GM19238 (cell line): ENCODE results near the gene FH.

ENCODE experiments used
- DNase-seq: peaks from one replicate; pipeline ENCODE4 v3.0.0; 2011; ENCODE audit warnings: low spot score; ENCODE audit not compliant: insufficient read length

The FH gene

DNA sequence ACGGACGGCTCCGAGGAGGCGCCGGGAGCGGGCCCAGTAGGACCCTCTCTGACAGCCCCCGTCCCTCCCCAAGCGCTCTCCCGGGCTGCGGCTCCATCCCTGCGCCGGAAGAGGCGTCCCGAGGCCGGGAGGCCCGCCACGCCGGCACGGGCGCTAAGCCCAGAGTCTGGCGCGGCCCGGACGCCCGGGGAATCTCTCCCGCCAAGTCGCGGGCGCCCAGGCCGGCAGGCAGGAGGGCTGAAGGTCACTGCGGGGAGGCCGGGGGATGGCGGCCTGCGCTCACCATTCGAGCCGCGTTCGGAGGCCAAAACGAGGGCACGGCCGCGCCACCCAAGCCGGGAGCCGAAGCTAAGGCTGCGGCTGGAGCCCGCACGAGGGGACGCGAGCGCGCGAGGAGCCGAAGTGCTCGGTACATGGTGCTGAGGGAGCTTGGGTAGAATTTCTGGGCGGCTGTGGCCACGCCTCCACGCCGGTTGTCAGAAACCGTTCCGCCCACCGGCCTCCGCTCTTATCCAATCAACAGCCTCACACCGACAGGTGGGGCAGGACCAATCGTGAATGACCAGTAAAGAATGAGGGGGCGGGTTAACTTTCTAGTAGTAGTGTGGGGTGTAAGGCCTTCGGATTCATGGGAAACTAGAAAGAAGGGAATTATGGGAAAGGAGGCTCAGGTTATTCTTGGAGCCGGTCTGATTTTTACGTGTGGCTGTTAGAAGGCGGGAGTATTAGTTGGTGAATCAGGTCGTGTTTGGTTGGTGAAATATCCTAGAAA is at the start of gene FH:
Gene FH, minus strand, starts transcription at position 448 of the 772 bp plus-strand sequence. Its CDS starts 33 bp downstream, at position 415.
- DNase-seq: peak; percentile 52

DNA sequence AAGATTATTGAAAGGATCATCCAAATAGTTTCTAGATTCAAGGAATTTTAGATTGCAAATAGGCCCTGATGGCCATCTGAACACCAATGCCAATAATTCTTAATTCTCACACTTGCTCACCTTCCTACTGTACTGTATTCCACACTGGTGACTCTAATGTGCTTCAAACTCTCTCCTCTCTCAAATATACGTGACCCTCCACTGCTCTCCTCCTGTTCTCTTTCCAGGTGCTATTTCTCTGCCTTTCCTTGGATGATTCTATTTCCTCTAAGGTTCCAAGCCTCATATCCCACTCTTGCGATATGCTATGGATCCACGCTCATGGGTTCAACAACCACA is 41.3 kb upstream of the FH start:
- no peak for DNase-seq

DNA sequence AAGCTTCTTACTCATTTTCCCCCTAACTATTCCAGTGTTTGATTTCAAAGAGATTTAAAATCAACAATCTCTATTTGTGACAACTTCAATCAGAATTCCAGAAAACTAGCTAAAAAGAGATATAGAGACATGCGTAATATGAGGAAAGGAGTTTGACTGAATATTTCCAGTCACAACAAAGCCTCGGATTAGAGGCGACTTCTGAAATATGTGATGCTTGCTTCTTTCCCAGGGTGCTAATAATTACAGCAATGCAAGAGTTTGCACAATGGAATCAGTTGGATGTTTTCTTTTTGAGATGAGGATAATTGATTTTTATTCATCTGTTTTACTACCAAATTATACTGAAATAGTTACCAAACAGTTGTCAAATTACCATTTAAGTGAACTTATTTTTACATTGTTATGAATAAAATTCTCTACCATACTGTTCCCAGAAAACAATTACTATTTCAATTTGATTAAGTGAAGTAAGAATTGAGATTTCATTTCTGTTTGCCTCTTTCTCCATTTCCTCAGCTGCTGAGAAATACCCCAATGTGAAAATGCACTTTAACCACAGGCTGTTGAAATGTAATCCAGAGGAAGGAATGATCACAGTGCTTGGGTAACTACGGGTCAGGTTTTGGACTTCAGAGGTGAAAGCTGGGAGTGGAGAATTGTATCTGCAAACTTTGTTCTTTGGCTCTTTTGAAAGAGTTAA is 40.7 kb upstream of the FH start:
- DNase-seq: no peak

DNA sequence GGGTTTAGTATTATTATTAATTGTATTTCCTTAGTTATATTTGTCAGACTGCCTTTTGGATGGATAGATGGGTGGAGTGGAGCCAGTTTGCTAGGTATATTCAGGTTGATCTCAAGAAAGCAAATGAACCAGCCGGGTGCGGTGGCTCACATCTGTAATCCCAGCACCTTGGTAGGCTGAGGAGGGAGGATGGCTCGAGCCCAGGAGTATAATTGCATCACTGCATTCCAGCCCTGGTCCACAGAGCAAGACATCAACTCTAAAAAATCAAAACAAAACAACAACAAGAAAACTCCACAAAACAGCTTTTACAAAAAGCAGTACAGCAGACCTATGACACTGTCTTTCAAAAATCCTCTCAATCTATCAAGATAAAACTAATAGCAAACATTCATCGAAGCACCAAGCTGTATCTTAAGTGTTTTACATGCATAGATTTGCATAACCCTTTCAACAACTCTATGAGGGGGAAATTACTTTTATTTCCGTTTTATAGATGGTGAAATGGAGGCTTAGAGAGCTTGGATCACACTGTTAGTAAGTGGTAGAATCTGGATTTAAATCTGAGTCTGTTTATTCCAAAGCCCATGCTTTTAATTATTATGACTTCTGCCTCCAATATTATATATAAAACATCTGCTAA is 38.1 kb upstream of the FH start:
- no peak for DNase-seq

DNA sequence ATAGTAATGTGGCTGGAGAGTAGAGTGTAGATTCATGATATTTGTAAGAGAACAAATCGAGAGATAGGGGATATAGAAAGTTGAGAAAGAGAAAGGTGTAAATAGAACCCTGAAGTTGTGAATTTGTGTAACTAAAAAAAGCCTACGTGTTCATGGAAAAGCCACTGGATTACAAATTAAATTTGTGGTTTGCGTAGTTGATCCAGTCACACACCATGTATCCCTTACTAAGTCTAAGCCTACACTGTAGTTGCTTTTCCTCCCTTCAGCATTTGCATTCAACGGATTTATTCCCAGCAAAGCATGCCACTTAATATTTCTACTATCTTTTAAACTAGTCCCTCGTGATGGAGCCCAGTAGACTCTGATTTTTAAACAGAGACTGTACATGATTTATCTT is 37.5 kb upstream of the FH start:
- DNase-seq: no peak

DNA sequence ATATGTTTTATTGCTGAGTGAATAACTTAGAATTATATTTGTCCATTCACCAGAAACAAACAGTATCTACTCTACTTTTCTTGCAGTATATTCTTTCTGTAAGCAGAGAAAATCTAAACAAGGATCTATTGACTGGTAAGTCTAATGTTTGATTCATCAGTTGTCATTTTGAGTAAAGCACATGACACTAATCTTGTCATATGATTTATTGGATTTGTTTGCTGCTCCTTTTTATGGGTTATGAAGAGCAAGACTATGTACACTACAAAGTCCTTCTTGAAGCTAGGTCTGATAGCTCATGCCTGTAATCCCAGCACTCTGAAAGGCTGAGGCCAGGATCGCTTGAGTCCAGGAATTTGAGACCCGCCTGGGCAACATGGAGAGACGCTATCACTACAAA is 36.0 kb upstream of the FH start:
- DNase-seq: no peak

DNA sequence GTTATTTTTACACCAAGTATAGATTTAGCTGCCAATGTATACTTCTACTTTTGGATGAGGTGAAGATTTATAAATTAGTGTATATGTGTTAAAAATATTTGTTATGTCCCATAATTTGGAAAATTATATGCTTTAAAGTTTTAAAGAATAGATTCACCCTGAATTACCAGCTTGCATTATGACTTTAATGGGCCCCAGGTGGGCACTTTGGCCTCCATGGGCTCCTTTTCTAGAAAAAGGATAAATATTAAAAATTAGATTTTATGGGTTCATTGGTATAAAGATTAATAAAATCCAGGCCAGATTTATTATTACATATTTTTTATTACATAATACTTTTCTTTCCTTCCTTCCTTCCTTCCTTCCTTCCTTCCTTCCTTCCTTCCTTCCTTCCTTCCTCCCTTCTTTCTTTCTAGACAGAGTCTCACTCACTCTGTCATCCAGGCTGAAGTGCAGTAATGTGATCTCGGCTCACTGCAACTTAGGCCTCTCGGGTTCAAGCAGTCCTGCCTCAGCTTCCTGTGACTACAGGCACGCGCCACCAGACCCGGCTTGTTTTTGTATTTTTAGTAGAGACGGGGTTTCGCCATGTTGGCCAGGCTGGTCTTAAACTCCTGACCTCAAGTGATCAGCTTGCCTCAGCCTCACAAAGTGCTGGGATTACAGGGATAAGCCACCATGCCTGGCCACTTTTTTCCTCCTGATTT is 34.5 kb upstream of the FH start:
- DNase-seq: no peak

DNA sequence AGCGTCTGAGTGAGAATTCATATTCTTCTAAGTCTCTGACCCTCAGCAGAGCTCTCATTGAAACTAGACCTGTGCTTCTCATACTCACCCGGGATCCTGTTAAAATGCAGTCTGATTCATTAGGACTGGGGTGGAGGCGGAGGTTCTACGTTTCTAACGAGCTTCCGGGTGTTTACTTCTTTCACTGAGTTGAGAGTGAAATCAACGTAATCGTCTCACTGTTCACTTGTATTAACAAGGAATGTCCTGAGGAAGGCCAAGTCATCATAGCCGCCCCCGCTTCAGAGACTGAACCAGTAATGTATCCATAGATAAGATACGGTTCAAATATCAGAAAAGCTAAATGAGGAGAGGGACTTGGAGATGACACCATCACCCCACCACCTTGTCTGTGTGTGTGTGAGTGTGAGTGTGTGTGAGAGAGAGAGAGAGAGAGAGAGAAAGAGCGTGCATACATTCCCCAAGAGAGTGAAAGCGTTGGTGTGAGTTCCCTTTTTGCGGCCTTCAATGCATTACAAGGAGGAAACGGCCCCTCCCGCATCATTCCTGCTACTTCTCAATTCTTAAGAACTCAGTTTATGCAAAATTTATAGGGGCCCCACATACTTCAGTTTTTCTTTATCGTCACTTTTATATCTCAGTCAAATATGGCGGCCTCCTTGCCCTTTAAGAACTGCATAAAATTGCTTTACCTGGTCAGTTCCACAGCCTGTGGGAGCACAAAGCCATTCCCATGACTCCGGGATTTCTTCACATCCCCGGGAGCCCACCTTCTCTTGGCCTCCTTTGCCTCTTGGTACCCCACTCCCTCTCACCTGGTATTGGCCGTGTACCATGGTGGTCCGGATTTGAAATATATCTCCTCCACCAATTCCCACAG is 32.4 kb upstream of the FH start:
- no peak for DNase-seq

DNA sequence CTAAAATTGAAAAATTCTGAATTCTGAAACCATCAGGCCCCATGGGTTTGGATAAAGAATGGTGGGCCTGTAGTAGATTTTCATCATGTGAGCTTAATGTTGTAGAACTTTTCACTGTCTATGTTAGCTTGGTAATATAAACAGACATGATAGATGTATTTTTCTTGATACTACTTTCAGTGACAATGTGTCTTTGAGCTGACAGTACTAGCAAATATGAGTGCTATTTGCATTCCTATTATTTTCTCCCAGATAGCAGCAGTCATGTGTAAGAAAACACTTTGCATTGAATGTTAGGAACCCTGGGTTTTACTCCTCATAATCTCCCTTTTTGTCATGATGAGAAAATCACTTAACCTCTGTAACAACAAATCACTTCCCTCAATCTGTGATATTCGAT is 30.8 kb upstream of the FH start:
- DNase-seq: no peak

DNA sequence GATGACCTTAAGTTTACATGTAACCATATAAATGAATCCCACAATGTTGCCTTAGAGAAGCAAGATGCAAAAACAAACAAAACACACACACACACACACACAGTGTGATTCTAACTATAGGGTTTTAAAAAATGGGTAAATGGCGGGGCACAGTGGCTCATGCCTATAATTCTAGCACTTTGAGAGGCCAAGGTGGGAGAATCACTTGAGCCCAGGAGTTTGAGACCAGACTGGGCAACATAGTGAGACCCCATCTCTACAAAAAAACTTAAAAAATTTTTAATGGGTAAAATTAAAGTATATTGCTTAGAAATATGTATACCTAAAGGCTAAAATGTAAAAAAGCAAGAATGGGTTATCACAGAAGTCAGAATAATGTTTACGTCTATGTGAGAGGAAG is 28.5 kb upstream of the FH start:
- no peak for DNase-seq

DNA sequence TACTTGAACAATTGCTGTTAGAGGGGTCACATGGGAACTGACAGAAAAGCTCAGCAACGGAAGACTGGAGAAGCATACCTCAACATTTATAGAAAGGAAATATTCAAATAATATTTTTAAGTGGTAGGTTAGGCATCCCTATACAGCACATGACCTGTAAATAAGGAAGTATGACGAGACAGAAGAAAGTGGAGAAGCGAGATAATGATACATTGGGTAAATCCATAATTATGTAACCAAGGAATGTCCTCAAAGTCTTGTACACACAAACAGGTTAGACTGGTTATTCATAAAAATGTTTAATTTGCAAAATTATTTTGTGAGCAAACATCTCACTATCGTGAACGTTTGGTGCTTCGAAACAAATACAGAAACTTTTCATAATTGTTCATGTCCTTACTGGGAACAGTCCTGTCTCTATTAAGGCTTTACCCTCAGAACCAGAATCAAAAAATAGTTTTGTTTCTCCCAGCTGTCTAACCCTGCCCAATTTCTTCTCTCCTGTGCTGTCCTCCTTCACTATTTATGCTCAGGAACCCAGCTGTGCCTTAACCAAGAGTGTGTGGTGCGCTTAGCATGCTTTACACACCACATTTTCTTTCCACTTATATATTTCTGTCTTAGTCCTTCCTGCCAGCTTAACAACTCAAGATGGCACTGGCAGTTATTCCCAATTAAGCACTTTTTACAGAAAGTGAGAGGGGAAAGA is 22.8 kb upstream of the FH start:
- no peak for DNase-seq

DNA sequence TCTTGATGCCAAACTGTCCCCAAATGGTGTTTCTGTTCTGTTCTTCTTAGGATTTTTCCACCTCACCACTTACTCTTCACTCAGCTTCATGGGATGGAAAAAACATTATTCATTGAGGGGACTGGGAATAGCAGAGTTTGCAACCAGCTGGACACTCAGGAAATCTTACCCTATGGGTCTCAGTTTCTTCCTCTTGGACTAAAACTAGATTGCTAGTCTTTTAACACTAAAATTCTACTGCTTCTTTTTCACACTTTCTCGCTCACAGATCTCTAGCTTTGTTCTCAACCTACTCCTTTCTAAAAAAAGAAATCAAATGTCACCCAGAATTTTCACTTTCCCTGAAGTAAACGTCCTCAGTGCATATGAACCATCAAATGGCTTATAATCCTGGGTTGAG is 17.4 kb upstream of the FH start:
- DNase-seq: no peak

DNA sequence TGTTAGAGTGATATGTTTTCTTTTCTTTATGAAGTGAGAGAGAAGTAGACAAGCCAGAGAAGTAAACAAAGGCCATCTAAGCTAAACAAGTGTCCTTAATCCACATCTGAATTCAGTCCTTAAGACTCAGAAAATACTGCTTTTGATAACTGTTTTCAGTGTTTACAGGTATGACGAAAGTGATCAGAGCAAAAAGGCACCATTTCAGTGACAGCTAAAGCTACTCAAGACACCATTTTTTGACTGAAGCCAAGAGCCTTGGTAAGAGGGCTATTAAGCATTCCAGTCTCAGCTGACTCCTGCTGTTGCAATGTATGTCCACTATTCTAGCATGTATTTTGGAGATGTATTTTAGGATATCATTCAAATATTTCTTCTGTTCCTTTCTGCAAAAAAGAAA is 16.7 kb upstream of the FH start:
- no peak for DNase-seq

DNA sequence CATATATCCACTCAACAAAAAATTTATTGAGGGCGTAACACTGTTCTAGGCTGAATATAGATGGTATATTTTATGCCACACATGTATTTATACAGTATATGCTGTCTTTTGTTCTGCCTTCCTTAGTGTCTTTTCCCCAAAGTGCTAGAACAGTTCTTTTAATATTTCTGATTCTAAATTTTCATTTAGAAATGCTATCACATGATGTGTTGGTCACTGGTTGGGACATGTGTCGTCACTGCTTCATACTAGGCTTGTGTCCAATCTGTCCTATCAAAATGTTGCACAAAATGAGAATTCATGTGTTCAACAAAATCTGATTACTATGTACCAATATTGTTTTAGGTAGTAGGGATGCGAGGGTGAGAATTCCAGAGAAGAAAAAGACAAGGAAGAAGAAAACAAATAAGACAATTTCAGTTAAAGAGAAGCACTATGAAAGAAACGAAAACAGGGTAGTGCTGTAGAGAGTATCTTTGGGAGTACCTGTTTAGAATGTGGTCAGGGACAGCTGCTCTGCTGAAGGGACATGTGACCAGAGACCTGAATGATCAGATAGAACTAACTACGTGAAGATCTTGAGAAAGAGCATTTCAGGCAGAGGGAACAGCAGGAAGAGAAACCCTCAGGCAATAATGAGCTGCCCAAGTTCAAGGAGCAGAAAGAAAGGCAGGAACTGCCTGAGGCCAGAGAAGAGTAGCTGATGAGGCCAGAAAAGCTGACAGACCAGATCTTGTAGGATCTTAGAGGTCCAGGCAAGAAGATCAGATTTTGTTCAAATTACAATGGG is 14.0 kb upstream of the FH start:
- no peak for DNase-seq

DNA sequence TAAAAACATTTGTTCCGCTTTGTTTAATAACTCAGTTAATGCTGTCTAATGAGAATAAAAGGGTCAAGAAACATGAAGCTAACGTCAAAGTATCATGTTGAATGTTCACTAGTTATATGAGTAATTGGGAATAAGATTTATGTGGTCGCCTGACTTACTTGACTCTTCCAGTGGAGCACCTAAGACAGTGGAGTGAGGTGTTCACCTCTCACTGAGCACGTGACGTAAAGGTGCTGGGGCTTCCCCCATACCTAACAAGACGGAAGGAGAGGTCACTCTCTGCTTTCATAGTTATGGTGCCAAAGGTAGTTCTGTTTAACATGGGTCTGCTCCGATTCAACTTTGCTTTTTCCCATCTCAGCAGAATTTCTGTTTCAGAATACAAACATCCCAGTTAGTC is 13.3 kb upstream of the FH start:
- no peak for DNase-seq

DNA sequence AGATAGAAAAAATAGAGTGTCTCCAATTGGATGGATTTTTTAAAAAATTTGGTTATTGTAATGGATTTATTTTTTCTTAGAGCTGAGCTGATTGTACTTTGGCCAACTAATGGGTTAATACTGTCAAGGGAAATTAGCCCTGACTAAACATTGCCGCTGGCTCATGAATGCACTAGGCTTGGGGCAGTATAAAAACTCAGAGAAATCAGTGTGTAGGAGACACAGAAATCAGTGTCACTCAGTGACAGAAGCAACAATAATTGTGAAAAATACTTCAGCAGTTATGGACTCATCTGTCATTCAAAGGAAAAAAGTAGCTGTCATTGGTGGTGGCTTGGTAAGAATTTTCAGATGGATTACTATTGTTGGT is 12.6 kb upstream of the FH start, which contains the start of gene KMO:
Gene KMO, plus strand, starts transcription at position 217 of the 370 bp plus-strand sequence. Its CDS starts 67 bp downstream, at position 284.
- no peak for DNase-seq

DNA sequence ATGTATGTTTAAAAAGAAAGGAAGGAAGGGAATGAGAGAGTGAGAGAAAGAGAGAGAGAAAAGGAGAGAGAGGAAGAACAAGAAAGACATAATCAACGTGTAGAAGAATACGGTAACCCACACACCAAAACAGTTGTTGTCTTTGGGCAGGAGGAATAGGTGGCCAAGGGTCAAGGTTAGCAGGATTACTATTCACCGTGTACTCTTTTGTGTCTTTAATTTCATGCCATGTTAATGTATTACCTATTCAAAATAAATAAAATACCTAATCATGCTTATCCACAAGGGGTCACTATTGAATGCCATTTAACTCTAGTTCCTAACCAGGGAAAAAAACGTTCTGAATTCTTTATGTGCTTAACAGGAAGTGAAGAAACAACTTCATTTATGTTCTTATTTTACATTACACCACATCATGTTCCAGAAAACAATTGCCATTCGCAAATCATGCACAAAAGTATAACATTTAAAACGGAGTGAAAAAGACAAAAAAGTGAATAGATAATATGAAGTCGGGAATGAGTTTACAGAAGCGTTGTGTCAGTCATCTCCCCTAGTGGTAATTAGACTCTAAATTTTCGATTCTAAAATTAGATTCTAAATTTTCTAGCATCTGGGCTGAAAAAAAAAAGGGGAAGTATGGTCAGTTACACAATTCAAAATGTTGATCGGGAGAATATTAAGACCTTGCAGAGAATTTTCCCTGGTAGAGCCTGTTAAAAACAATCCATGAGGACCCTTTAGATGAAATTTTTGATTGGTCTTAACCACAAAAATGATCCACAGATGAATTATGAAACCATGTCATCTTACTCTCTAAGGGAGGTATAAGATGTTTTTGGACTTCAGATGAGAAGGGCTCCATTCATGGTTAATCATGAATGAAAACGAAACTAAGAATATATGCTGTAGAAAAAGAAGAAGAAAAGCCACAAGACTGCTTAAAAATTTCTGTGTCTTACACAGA is 11.9 kb upstream of the FH start:
- no peak for DNase-seq

DNA sequence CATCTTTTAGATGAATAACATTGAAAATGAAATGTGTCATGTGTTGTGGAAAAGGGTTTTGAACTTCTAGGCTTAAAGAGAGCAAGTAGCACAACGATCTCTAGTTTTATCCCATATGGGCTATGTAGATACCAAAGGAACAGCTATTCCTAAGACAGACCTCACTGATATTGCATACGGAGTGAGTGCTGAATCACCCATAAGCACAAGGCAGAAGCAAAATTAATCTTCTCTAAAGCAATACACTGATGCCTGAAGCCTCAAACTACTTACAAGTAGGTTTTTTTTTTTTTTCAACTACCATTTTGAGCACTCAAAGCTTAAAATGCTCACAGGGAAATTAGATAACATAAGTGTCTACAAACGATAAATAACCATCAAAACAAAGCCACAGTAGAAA is 7.6 kb upstream of the FH start:
- no peak for DNase-seq
